Tibial nerve (tissue), 4 donors: ENCODE measurements around the gene FAM131C.

Experiments
- EP300 ChIP-seq, 2 donors: sonication (generic); formaldehyde crosslinking; IDR thresholded peaks; one replicate each; pipeline ENCODE4 v1.6.1; 2017; ENCODE audit warnings: antibody characterized with exemption in 2 of 2, mild to moderate bottlenecking in 1 of 2
- POLR2A ChIP-seq, 2 donors: fragments of 450-650 bp; IDR thresholded peaks; one replicate each; pipeline ENCODE4 v1.6.1; 2017; ENCODE audit warnings: antibody characterized with exemption in 2 of 2, mild to moderate bottlenecking in 2 of 2, moderate library complexity in 2 of 2
- TF ChIP-seq, protein P1 (sequence below), 5 experiments: fragments of 200-600 bp in 3 of 5; fragments of 450-650 bp in 2 of 5; sonication (generic) in 3 of 5; IDR thresholded peaks; one replicate each; pipeline ENCODE4 v1.5.1; 2016 to 2019; ENCODE audit warnings: antibody characterized with exemption in 5 of 5, mild to moderate bottlenecking in 3 of 5, moderate library complexity in 2 of 5

DNA sequence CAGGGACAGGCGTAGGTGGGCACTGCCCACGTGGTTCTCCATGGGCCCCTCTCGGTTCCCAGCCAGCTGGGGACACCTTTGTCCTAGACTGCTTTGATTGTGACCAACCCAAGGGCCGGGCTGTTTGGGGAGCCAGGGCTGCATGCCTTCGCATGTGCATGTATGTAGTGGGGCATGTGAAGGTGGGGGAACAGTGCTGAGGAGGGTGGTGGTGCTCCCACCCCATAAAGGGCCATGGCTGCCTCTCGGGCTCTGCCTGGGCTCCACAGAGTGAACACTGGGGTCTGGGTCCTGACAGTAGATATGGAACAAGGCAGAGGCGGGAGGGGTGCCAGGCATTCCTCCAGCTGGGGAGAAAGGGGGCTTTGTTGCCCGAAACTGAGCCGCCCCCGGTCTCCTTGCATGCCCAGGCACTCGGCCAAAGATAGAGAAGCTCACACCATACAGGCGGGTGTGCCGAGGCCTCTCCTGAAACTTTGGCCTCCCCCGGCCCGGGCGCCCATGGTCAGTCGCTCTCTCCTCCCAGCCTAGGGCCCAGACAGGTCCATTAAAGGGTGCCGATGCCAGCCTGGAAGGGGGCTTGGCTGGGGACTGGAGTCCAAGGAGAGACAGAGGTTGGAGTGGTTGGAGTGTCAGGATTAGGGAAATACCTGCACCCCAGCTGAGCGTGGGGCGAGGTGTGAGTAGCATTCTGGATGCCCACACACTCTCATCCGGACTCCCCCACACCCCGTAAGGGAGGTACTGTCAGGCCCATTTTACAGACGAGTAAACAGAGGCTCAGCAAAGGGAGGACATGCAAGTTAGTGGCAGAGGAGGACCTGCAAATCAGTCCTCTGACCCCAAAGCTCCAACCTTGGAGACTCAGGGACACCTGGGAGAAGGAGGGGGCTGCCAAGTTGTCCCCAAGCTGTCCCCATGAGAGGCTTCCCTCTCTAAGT, 41.3 kb upstream of the FAM131C start:
- TF ChIP-seq, protein P1, sequence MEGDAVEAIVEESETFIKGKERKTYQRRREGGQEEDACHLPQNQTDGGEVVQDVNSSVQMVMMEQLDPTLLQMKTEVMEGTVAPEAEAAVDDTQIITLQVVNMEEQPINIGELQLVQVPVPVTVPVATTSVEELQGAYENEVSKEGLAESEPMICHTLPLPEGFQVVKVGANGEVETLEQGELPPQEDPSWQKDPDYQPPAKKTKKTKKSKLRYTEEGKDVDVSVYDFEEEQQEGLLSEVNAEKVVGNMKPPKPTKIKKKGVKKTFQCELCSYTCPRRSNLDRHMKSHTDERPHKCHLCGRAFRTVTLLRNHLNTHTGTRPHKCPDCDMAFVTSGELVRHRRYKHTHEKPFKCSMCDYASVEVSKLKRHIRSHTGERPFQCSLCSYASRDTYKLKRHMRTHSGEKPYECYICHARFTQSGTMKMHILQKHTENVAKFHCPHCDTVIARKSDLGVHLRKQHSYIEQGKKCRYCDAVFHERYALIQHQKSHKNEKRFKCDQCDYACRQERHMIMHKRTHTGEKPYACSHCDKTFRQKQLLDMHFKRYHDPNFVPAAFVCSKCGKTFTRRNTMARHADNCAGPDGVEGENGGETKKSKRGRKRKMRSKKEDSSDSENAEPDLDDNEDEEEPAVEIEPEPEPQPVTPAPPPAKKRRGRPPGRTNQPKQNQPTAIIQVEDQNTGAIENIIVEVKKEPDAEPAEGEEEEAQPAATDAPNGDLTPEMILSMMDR (IDR thresholded peaks at IDR 0.05): no peak
- TF ChIP-seq POLR2A (IDR thresholded peaks at IDR 0.05) (no peak), EP300 (IDR thresholded peaks at IDR 0.05) (peak in 1 of 2 donors; percentile 53)
